NCI-H1436 treated with DMSO at 0.1 percent for 48 hours (cell line): ENCODE results near the gene MLPH.
A peak's percentile ranks its signal among the peaks of the same experiment; 100 is the strongest.
"Not testable (repeated sequence)": the region's sequence is repeated elsewhere in the genome, so short reads cannot be mapped to it uniquely, and the experiment has no call there.

ENCODE experiments used
- DNase-seq: peaks from one replicate; lab custom pipeline; 2025; lab: John Stamatoyannopoulos, UW

Gene MLPH

GRCh38 chr2:237588044-237588696 is 101.1 kb downstream of the MLPH start:
- no peak for DNase-seq

- DNase-seq: no peak
Measured at GRCh38 chr2:237590272-237591140, 103.5 kb downstream of the MLPH start, which contains the start of gene RAB17. Gene RAB17, minus strand, starts transcription at chr2:237590734. Its CDS starts 4,580 bp downstream, at chr2:237586154.

- no peak for DNase-seq
Measured at GRCh38 chr2:237591141-237591881, 104.3 kb downstream of the MLPH start.

- DNase-seq: no peak
Measured at GRCh38 chr2:237592425-237592980, 105.5 kb downstream of the MLPH start.

GRCh38 chr2:237593036-237593435 is 106.0 kb downstream of the MLPH start:
- DNase-seq: no peak

- peak; percentile 14 for DNase-seq
Measured at GRCh38 chr2:237593596-237594320, 106.7 kb downstream of the MLPH start.

GRCh38 chr2:237594514-237594871 is 107.4 kb downstream of the MLPH start:
- no peak for DNase-seq

GRCh38 chr2:237595829-237596519 is 108.9 kb downstream of the MLPH start:
- DNase-seq: not testable (repeated sequence)

GRCh38 chr2:237596520-237597195 is 109.6 kb downstream of the MLPH start:
- DNase-seq: no peak

- no peak for DNase-seq
Measured at GRCh38 chr2:237597196-237598145, 110.4 kb downstream of the MLPH start.

- no peak for DNase-seq
Measured at GRCh38 chr2:237598468-237599208, 111.6 kb downstream of the MLPH start.

GRCh38 chr2:237599465-237600110 is 112.5 kb downstream of the MLPH start:
- no peak for DNase-seq

GRCh38 chr2:237600205-237600846 is 113.3 kb downstream of the MLPH start:
- DNase-seq: no peak

- DNase-seq: no peak
Measured at GRCh38 chr2:237601453-237602116, 114.5 kb downstream of the MLPH start.

- DNase-seq: no peak
Measured at GRCh38 chr2:237602409-237602808, 115.4 kb downstream of the MLPH start.

- DNase-seq: no peak
Measured at GRCh38 chr2:237603049-237603717, 116.1 kb downstream of the MLPH start.
